Ovary (tissue), 9 donors: ENCODE measurements around the gene GIMAP8. TPM values are rescaled to one million over a fixed set of nuclear protein-coding genes. Genes with fewer than 3 reads are reported as not detected.
"Not testable (repeated sequence)": the region's sequence is repeated elsewhere in the genome, so short reads cannot be mapped to it uniquely, and the experiment has no call there.

ENCODE experiments used
- DNase-seq, 5 donors: peaks; one replicate each; pipeline ENCODE4 v3.0.0-alpha.2; 2019 to 2020
- H3K27ac ChIP-seq, 2 donors: fragments of 200-600 bp; one replicate each; pipeline versions ENCODE4 v1.5.1 to v1.8.0; 2019 to 2022
- H3K27me3 ChIP-seq: fragments of 200-600 bp; one replicate; pipeline ENCODE4 v1.8.0; 2022
- H3K36me3 ChIP-seq: fragments of 200-600 bp; sonication (generic); one replicate; pipeline ENCODE4 v1.5.1; 2019
- H3K4me1 ChIP-seq: one replicate; pipeline ENCODE4 v1.8.1; 2013; ENCODE audit warnings: mild to moderate bottlenecking, moderate library complexity; ENCODE audit not compliant: insufficient read depth
- H3K4me3 ChIP-seq: fragments of 200-600 bp; sonication (generic); one replicate; pipeline ENCODE4 v1.5.1; 2017
- H3K9me3 ChIP-seq, 2 donors: fragments of 200-600 bp in 1 of 2; sonication (generic) in 1 of 2; one replicate each; pipeline versions ENCODE4 v1.5.1 to v1.8.1; 2013 to 2019; ENCODE audit warnings: mild to moderate bottlenecking in 1 of 2, moderate library complexity in 1 of 2
- EP300 ChIP-seq: sonication (generic); formaldehyde crosslinking; IDR thresholded peaks from one replicate; pipeline ENCODE4 v1.6.1; 2017; ENCODE audit warnings: antibody characterized with exemption
- POLR2A ChIP-seq: fragments of 450-650 bp; IDR thresholded peaks from one replicate; pipeline ENCODE4 v1.6.1; 2017; ENCODE audit warnings: antibody characterized with exemption, mild to moderate bottlenecking, moderate library complexity
- WGBS, 3 donors: extraction: QIAGEN DNeasy Blood & Tissue Kit in 1 of 3; methylation state at CpG; one replicate each; pipeline versions ENCODE4 v1.1.5 to v1.1.7; 2013 to 2017; 5-methylcytosine and 5-hydroxymethylcytosine counted together
- intact Hi-C, 4 donors: fragments of 100-400 bp; cut with DNase I; formaldehyde crosslinking; loops; one replicate each; pipeline versions ENCODE4 v1.11.0 to v1.15.1; 2022 to 2023
- polyA plus RNA-seq, 2 donors: library from polyadenylated mRNA; stranded (reverse); fragments of 200-250 nt in 1 of 2; fragments of 350-450 nt in 1 of 2; fragmentation: Illumina TruSeq in 1 of 2; extraction: RNeasy Lipid Tissue Mini Kit (QIAGEN cat#74804) in 1 of 2; gene quantifications; one replicate each; pipeline ENCODE4 v1.2.3, GENCODE V29; 2013 to 2014
- total RNA-seq, 7 donors: library from RNA; depleted of rRNA in 2 of 7; stranded (reverse); fragments of >200 nt in 2 of 7; fragmentation: NEBNext Ultra II Directional in 3 of 7; extraction: Animal tissue kit (Norgen Biotek cat#: 25700) in 3 of 7; gene quantifications; one replicate each; pipeline versions ENCODE4 v1.1.0 to v1.2.4, GENCODE V29; 2016 to 2023
- TF ChIP-seq, protein P1 (sequence below), 3 donors: fragments of 450-650 bp in 2 of 3; fragments of 200-600 bp in 1 of 3; IDR thresholded peaks; one replicate each; pipeline versions ENCODE4 v1.5.1 to v1.8.0; 2016 to 2022; ENCODE audit warnings: antibody characterized with exemption in 3 of 3, mild to moderate bottlenecking in 1 of 3
- donor health status: DM: no; HTN: no; CAD: no; lungs with moderate emphysema.
- donor health status: DM: no; HTN: no; CAD: no.
- donor health status: Bipolar disorder and iron deficiency.
- donor health status: DM: yes; HTN: yes; CAD: no.
- donor health status: DM: no; HTN: no; CAD: no.
- donor health status: DM: yes; HTN: yes; CAD: no.

GIMAP8 gene
- total and polyA plus RNA-seq, 9 donors, result 2.1 to 22.8 (median 6.9) TPM

DNA sequence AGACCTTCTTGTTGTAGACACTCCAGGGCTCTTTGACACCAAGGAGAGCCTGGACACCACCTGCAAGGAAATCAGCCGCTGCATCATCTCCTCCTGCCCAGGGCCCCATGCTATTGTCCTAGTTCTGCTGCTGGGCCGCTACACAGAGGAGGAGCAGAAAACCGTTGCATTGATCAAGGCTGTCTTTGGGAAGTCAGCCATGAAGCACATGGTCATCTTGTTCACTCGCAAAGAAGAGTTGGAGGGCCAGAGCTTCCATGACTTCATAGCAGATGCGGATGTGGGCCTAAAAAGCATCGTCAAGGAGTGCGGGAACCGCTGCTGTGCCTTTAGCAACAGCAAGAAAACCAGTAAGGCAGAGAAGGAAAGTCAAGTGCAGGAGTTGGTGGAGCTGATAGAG, 69.7 kb downstream of the GIMAP8 start:
- H3K4me1 ChIP-seq, result no peaks in the 10 kb centered on the region
- H3K36me3 ChIP-seq, result no peaks in the 10 kb centered on the region
- intact Hi-C loops, result no loop called here
- no peak overlapping the region for H3K4me3 ChIP-seq
- no peak for DNase-seq
- 81 to 87% (median 82%) methylated on average over 8 of the region's 8 CpGs for WGBS, 3 donors
- no peaks in the 10 kb centered on the region for H3K9me3 ChIP-seq
- H3K27ac ChIP-seq, result no peak overlapping the region
- H3K27me3 ChIP-seq, result no peaks in the 10 kb centered on the region
- TF ChIP-seq, protein P1, sequence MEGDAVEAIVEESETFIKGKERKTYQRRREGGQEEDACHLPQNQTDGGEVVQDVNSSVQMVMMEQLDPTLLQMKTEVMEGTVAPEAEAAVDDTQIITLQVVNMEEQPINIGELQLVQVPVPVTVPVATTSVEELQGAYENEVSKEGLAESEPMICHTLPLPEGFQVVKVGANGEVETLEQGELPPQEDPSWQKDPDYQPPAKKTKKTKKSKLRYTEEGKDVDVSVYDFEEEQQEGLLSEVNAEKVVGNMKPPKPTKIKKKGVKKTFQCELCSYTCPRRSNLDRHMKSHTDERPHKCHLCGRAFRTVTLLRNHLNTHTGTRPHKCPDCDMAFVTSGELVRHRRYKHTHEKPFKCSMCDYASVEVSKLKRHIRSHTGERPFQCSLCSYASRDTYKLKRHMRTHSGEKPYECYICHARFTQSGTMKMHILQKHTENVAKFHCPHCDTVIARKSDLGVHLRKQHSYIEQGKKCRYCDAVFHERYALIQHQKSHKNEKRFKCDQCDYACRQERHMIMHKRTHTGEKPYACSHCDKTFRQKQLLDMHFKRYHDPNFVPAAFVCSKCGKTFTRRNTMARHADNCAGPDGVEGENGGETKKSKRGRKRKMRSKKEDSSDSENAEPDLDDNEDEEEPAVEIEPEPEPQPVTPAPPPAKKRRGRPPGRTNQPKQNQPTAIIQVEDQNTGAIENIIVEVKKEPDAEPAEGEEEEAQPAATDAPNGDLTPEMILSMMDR (IDR thresholded peaks at IDR 0.05), result no peak
- TF ChIP-seq EP300, result no peak
- TF ChIP-seq POLR2A, result no peak

DNA sequence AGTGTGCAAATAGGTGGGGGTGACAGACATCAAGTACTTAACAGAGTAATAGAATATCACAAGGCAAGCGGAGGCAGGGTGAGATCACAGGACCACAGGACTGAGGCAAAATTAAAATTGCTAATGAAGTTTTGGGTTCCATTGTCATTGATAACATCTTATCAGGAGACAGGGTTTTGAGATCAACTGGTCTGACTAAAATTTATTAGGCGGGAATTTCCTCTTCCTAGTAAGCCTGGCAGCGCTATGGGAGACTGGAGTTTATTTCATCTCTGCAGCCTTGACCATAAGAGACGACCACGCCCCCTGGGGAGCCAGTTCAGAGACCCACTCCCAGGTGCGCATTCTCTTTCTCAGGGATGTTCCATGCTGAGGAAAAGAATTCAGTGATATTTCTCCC, 72.5 kb downstream of the GIMAP8 start:
- intact Hi-C loops, H3K4me3 ChIP-seq, H3K27ac ChIP-seq, H3K36me3 ChIP-seq, H3K27me3 ChIP-seq, DNase-seq, H3K4me1 ChIP-seq, H3K9me3 ChIP-seq: not testable (repeated sequence)
- WGBS, 3 donors, result 58 to 68% (median 62%) methylated on average over 6 of the region's 6 CpGs

DNA sequence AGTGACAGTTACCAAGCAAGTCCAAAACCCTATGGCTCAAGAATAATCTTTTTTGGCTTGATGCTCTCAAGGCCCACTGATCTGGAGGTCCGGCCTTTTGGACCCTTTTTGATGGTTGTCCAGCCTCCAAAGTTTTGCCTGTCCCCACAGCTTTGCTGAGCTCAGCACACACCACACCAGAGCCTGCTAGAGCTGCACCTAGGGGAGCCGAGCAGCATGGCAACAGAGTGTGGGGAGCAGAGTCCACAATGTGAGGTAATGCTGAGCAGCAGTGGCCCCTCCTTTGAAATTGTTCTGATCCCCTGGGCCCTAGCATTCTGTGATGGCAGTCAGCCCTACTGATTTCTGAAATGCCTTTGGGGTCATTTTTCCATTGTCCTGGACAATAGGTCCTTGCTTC, 73.6 kb downstream of the GIMAP8 start:
- no peak overlapping the region for H3K4me3 ChIP-seq
- TF ChIP-seq EP300, result no peak
- TF ChIP-seq POLR2A, result no peak
- TF ChIP-seq, protein P1 (IDR thresholded peaks at IDR 0.05), result no peak
- H3K4me1 ChIP-seq, result no peaks in the 10 kb centered on the region
- no peaks in the 10 kb centered on the region for H3K27me3 ChIP-seq
- no peaks in the 10 kb centered on the region for H3K9me3 ChIP-seq
- H3K27ac ChIP-seq, result no peak overlapping the region
- intact Hi-C loops, result no loop called here
- DNase-seq, result no peak
- H3K36me3 ChIP-seq, result no peaks in the 10 kb centered on the region
- 31 to 73% (median 69%) methylated on average over 2 of the region's 2 CpGs for WGBS, 3 donors

Other genes with a start within 250 kb of the GIMAP8 start
- gene LRRC61, start 127.3 kb upstream of the GIMAP8 start, total RNA-seq, result 10 to 100 TPM; 21.8 to 34.9 (median 27.1) TPM
- 10 to 100 TPM in 1 of 2 donors, 1 to 10 TPM in 1; 3.0 to 18.5 TPM for gene LRRC61, start 127.3 kb upstream of the GIMAP8 start, polyA plus RNA-seq
- gene ACTR3C, start 127.1 kb upstream of the GIMAP8 start, total RNA-seq, result 10 to 100 TPM in 2 of 7 donors, 1 to 10 TPM in 5; 3.4 to 11.3 (median 6.0) TPM
- gene ACTR3C, start 127.1 kb upstream of the GIMAP8 start, polyA plus RNA-seq, result 1 to 10 TPM; 1.6 to 1.8 TPM
- gene RARRES2, start 109.0 kb upstream of the GIMAP8 start, total RNA-seq, result 100 to 1,000 TPM; 343 to 622 (median 518) TPM
- gene RARRES2, start 109.0 kb upstream of the GIMAP8 start, polyA plus RNA-seq, result 100 to 1,000 TPM in 1 of 2 donors, 10 to 100 TPM in 1; 92.5 to 761 TPM
- 10 to 100 TPM; 43.9 to 92.0 (median 74.2) TPM for gene REPIN1, start 81.8 kb upstream of the GIMAP8 start, total RNA-seq
- 10 to 100 TPM; 21.6 to 50.0 TPM for gene REPIN1, start 81.8 kb upstream of the GIMAP8 start, polyA plus RNA-seq
- 10 to 100 TPM in 5 of 7 donors, 1 to 10 TPM in 2; 5.5 to 13.9 (median 10.9) TPM for gene ZNF775, start 71.3 kb upstream of the GIMAP8 start, total RNA-seq
- 10 to 100 TPM in 1 of 2 donors, under 1 TPM in 1; 0.28 to 11.2 TPM for gene ZNF775, start 71.3 kb upstream of the GIMAP8 start, polyA plus RNA-seq
- gene GIMAP7, start 64.2 kb downstream of the GIMAP8 start, total RNA-seq, result 1 to 10 TPM; 2.3 to 9.1 (median 6.1) TPM
- gene GIMAP7, start 64.2 kb downstream of the GIMAP8 start, polyA plus RNA-seq, result 10 to 100 TPM; 25.1 to 30.3 TPM
- 10 to 100 TPM in 3 of 7 donors, 1 to 10 TPM in 4; 5.4 to 18.8 (median 9.6) TPM for gene GIMAP4, start 116.8 kb downstream of the GIMAP8 start, total RNA-seq
- 10 to 100 TPM; 19.7 to 59.3 TPM for gene GIMAP4, start 116.8 kb downstream of the GIMAP8 start, polyA plus RNA-seq
- 10 to 100 TPM in 4 of 7 donors, 1 to 10 TPM in 3; 3.6 to 17.0 (median 11.4) TPM for gene GIMAP6, start 181.8 kb downstream of the GIMAP8 start, total RNA-seq
- gene GIMAP6, start 181.8 kb downstream of the GIMAP8 start, polyA plus RNA-seq, result 10 to 100 TPM; 16.5 to 38.1 TPM
- gene GIMAP2, start 235.1 kb downstream of the GIMAP8 start, total RNA-seq, result 10 to 100 TPM in 3 of 7 donors, 1 to 10 TPM in 4; 6.0 to 13.3 (median 10.0) TPM
- 10 to 100 TPM; 14.4 to 19.4 TPM for gene GIMAP2, start 235.1 kb downstream of the GIMAP8 start, polyA plus RNA-seq